GM21619 (cell line): ENCODE data around the gene SLC22A23.

ENCODE experiments used
- ATAC-seq: cut with Tn5 transposase; IDR thresholded peaks from one replicate; pipeline ENCODE4 v1.9.1; 2021; ENCODE audit not compliant: unreplicated experiment

Gene SLC22A23

GRCh38 chr6:3447005-3447404 lies 9.8 kb downstream of the SLC22A23 start:
- ATAC-seq: no peak

GRCh38 chr6:3446184-3446583 lies 10.7 kb downstream of the SLC22A23 start:
- ATAC-seq: no peak

GRCh38 chr6:3444276-3445088 lies 12.4 kb downstream of the SLC22A23 start:
- ATAC-seq: no peak

GRCh38 chr6:3443221-3443515 lies 13.7 kb downstream of the SLC22A23 start:
- no peak for ATAC-seq

- ATAC-seq: no peak
Observed at GRCh38 chr6:3442431-3443220, 14.2 kb downstream of the SLC22A23 start.

GRCh38 chr6:3440911-3441310 lies 15.9 kb downstream of the SLC22A23 start:
- no peak for ATAC-seq

GRCh38 chr6:3439961-3440360 lies 16.9 kb downstream of the SLC22A23 start:
- ATAC-seq: no peak

- ATAC-seq: no peak
Observed at GRCh38 chr6:3438190-3439167, 18.4 kb downstream of the SLC22A23 start.

- no peak for ATAC-seq
Observed at GRCh38 chr6:3433005-3433404, 23.8 kb downstream of the SLC22A23 start.

- ATAC-seq: no peak
Observed at GRCh38 chr6:3432416-3432815, 24.4 kb downstream of the SLC22A23 start.

- no peak for ATAC-seq
Observed at GRCh38 chr6:3431994-3432393, 24.9 kb downstream of the SLC22A23 start.

GRCh38 chr6:3429211-3429610 lies 27.6 kb downstream of the SLC22A23 start:
- ATAC-seq: no peak

GRCh38 chr6:3428700-3429099 lies 28.1 kb downstream of the SLC22A23 start:
- no peak for ATAC-seq

GRCh38 chr6:3428247-3428646 lies 28.6 kb downstream of the SLC22A23 start:
- no peak for ATAC-seq

- ATAC-seq: no peak
Observed at GRCh38 chr6:3427687-3428085, 29.2 kb downstream of the SLC22A23 start.

- no peak for ATAC-seq
Observed at GRCh38 chr6:3426927-3427686, 29.7 kb downstream of the SLC22A23 start.

- ATAC-seq: no peak
Observed at GRCh38 chr6:3426091-3426926, 30.5 kb downstream of the SLC22A23 start.

GRCh38 chr6:3425574-3425973 lies 31.3 kb downstream of the SLC22A23 start:
- ATAC-seq: no peak

GRCh38 chr6:3424185-3424927 lies 32.5 kb downstream of the SLC22A23 start:
- no peak for ATAC-seq
